ENCODE measurements around the gene FANK1. TPM values are rescaled to one million over a fixed set of nuclear protein-coding genes. Genes with fewer than 3 reads are reported as not detected.
"Not testable (repeated sequence)": the region's sequence is repeated elsewhere in the genome, so short reads cannot be mapped to it uniquely, and the experiment has no call there.

The FANK1 gene
- total and polyA plus RNA-seq, 12 donors, result 1.7 to 23.7 (median 4.6) TPM

DNA sequence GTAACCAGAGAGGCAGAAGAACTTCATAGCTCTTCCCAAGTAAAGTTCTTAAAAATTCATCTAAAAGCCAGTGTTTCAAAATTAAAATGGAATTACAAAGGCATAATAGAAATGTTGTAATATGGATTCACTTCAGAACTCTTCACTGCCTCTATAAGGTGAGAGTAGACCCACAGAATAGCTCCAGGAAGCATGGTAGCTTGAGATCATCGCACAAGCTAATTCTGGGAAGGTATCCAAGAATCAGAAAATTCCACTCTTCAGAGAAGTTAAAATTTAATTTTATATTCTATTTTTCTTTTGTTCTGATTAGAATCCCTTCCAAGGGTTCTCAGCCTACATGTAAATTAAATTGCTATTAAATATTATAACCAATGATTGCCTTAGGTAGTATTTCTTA is 13.8 kb upstream of the FANK1 start:
- H3K36me3 ChIP-seq (replicated peaks in 1 of 2), result no peaks in the 10 kb centered on the region
- no peak for TF ChIP-seq CTCF (IDR thresholded peaks at IDR 0.05)
- TF ChIP-seq POLR2A (IDR thresholded peaks at IDR 0.05), result no peak
- 69 to 85% (median 73%) methylated on average over 1 of the region's 1 CpG for WGBS, 4 donors
- intact Hi-C loops (cut with DNase I), result no loop called here
- H3K4me1 ChIP-seq (replicated peaks in 1 of 2), result peaks cover 0 to 20% of the 10 kb centered on the region in 2 donors
- no peaks in the 10 kb centered on the region for H3K9me3 ChIP-seq (replicated peaks in 1 of 3)
- no peak overlapping the region for H3K27ac ChIP-seq
- no peak overlapping the region for H3K4me3 ChIP-seq
- DNase-seq, result no peak
- no peaks in the 10 kb centered on the region for H3K27me3 ChIP-seq

- DNase-seq, result no peak
- intact Hi-C loops (cut with DNase I), result no loop called here
- Histone ChIP-seq H3K27ac (no peak overlapping the region), H3K4me1 (replicated peaks in 1 of 2) (peaks cover 0 to 20% of the 10 kb centered on the region in 2 donors), H3K36me3 (replicated peaks in 1 of 2) (no peaks in the 10 kb centered on the region), H3K4me3 (no peak overlapping the region), H3K9me3 (replicated peaks in 1 of 3) (no peaks in the 10 kb centered on the region), H3K27me3 (no peaks in the 10 kb centered on the region)
- 84 to 96% (median 91%) methylated on average over 3 of the region's 3 CpGs for WGBS, 4 donors
- TF ChIP-seq POLR2A (IDR thresholded peaks at IDR 0.05), result no peak
- TF ChIP-seq CTCF (IDR thresholded peaks at IDR 0.05), result no peak
Observed at GRCh38 chr10:125883211-125883610, 13.2 kb upstream of the FANK1 start.

GRCh38 chr10:125886914-125887512 is 9.4 kb upstream of the FANK1 start:
- Histone ChIP-seq H3K36me3 (replicated peaks in 1 of 2) (no peaks in the 10 kb centered on the region), H3K27me3 (no peaks in the 10 kb centered on the region), H3K9me3 (replicated peaks in 1 of 3) (no peaks in the 10 kb centered on the region), H3K4me3 (no peak overlapping the region), H3K4me1 (replicated peaks in 1 of 2) (no peaks in the 10 kb centered on the region), H3K27ac (no peak overlapping the region)
- DNase-seq, result no peak
- 77 to 88% (median 81%) methylated on average over 3 of the region's 3 CpGs for WGBS, 4 donors
- intact Hi-C loops (cut with DNase I), result no loop called here
- TF ChIP-seq POLR2A (IDR thresholded peaks at IDR 0.05) (no peak), CTCF (IDR thresholded peaks at IDR 0.05) (no peak)

- H3K27me3 ChIP-seq; H3K4me3 ChIP-seq; H3K4me1 ChIP-seq (replicated peaks in 1 of 2); intact Hi-C loops (cut with DNase I); H3K9me3 ChIP-seq (replicated peaks in 1 of 3); H3K36me3 ChIP-seq (replicated peaks in 1 of 2); H3K27ac ChIP-seq; DNase-seq: not testable (repeated sequence)
- 89 to 91% (median 91%) methylated on average over 3 to 4 of the region's 4 CpGs for WGBS, 4 donors
Observed at GRCh38 chr10:125889441-125889840, 6.9 kb upstream of the FANK1 start.

- H3K27ac ChIP-seq; intact Hi-C loops (cut with DNase I): not testable (repeated sequence)
- WGBS, 4 donors, result 81 to 86% (median 83%) methylated on average over 5 of the region's 5 CpGs
Observed at GRCh38 chr10:125892402-125892801, 4.0 kb upstream of the FANK1 start.

GRCh38 chr10:125894176-125894575 is 2.2 kb upstream of the FANK1 start:
- 82 to 88% (median 85%) methylated on average over 3 of the region's 3 CpGs for WGBS, 4 donors
- H3K9me3 ChIP-seq (replicated peaks in 1 of 3); DNase-seq; H3K27ac ChIP-seq; H3K36me3 ChIP-seq (replicated peaks in 1 of 2); intact Hi-C loops (cut with DNase I); H3K27me3 ChIP-seq; H3K4me3 ChIP-seq: not testable (repeated sequence)
- peaks cover 0 to 14% of the 10 kb centered on the region in 2 donors for H3K4me1 ChIP-seq (replicated peaks in 1 of 2)

More at GRCh38 chr10:125892402-125892801, 4.0 kb upstream of the FANK1 start:
- not testable (repeated sequence) for DNase-seq; H3K36me3 ChIP-seq (replicated peaks in 1 of 2); H3K27me3 ChIP-seq; H3K4me3 ChIP-seq; H3K9me3 ChIP-seq (replicated peaks in 1 of 3)
- peaks cover 0 to 13% of the 10 kb centered on the region in 2 donors for H3K4me1 ChIP-seq (replicated peaks in 1 of 2)
